ENCODE measurements around the gene KCNJ10. TPM values are rescaled to one million over a fixed set of nuclear protein-coding genes. Genes with fewer than 3 reads are reported as not detected.

Gene KCNJ10
- polyA plus RNA-seq, 1 experiment: not detected

GRCh38 chr1:159957824-159958268 lies 112.1 kb downstream of the KCNJ10 start:
- DNase-seq (ENCODE audit: low read depth, low spot score): no peak
- ChIA-PET POLR2A (interaction anchor here (0.6 kb wide), 1 partner anchor 33 kb away, joined by 6 read pairs; the partner anchor contains the start of gene TAGLN2), CTCF (interaction anchor here (2.4 kb wide), 1 partner anchor 49 kb away, joined by 18 read pairs; no protein-coding TSS in a partner anchor)
- peaks cover 9% of the 10 kb centered on the region for H3K27me3 ChIP-seq (ENCODE audit: control insufficient read depth, insufficient read depth, low read length)
- no peak for TF ChIP-seq CTCF (IDR thresholded peaks at IDR 0.05; ENCODE audit: low read depth, low read length)
- no peaks in the 10 kb centered on the region; the same call in 1 of the 2 replicates for H3K9me3 ChIP-seq (ENCODE audit: control insufficient read depth, insufficient read depth, low read length)
- H3K27ac ChIP-seq (ENCODE audit: low read depth, low read length): no peak overlapping the region
- no peak overlapping the region for H3K4me3 ChIP-seq (ENCODE audit: low read depth, low read length)

GRCh38 chr1:159955456-159955855 lies 114.5 kb downstream of the KCNJ10 start:
- DNase-seq (ENCODE audit: low read depth, low spot score): no peak
- no peaks in the 10 kb centered on the region; the same call in 1 of the 2 replicates for H3K9me3 ChIP-seq (ENCODE audit: control insufficient read depth, insufficient read depth, low read length)
- no peak overlapping the region for H3K4me3 ChIP-seq (ENCODE audit: low read depth, low read length)
- H3K27me3 ChIP-seq (ENCODE audit: control insufficient read depth, insufficient read depth, low read length): peaks cover 20% of the 10 kb centered on the region
- ChIA-PET CTCF (interaction anchor here (1.1 to 8.2 kb wide), 3 partner anchors 51 to 130 kb away, joined by 3 to 81 read pairs (median 4); no protein-coding TSS in a partner anchor), POLR2A (no interaction called here)
- no peak overlapping the region for H3K27ac ChIP-seq (ENCODE audit: low read depth, low read length)
- no peak for TF ChIP-seq CTCF (IDR thresholded peaks at IDR 0.05; ENCODE audit: low read depth, low read length)

- no peak for TF ChIP-seq CTCF (IDR thresholded peaks at IDR 0.05; ENCODE audit: low read depth, low read length)
- Histone ChIP-seq H3K9me3 (ENCODE audit: control insufficient read depth, insufficient read depth, low read length) (no peaks in the 10 kb centered on the region; the same call in 1 of the 2 replicates), H3K27me3 (ENCODE audit: control insufficient read depth, insufficient read depth, low read length) (peaks cover 20% of the 10 kb centered on the region), H3K27ac (ENCODE audit: low read depth, low read length) (no peak within 1 kb of the TSS), H3K4me3 (ENCODE audit: low read depth, low read length) (no peak within 1 kb of the TSS)
- DNase-seq (ENCODE audit: low read depth, low spot score): no peak
- ChIA-PET POLR2A (no interaction called here), CTCF (interaction anchor here (1.3 to 8.2 kb wide), 3 partner anchors 15 to 92 kb away, joined by 3 to 81 read pairs (median 3); no protein-coding TSS in a partner anchor)
Measured at GRCh38 chr1:159953536-159954515, 116.1 kb downstream of the KCNJ10 start, which contains the start of gene SLAMF9. SLAMF9 (minus strand) TSS chr1:159954237; CDS start chr1:159954137, 100 bp downstream.

- no peak for DNase-seq (ENCODE audit: low read depth, low spot score)
- TF ChIP-seq CTCF (IDR thresholded peaks at IDR 0.05; ENCODE audit: low read depth, low read length): no peak
- Histone ChIP-seq H3K27ac (ENCODE audit: low read depth, low read length) (no peak overlapping the region), H3K9me3 (ENCODE audit: control insufficient read depth, insufficient read depth, low read length) (no peaks in the 10 kb centered on the region; the same call in 1 of the 2 replicates), H3K27me3 (ENCODE audit: control insufficient read depth, insufficient read depth, low read length) (peaks cover 18% of the 10 kb centered on the region), H3K4me3 (ENCODE audit: low read depth, low read length) (no peak overlapping the region)
- POLR2A ChIA-PET: no interaction called here
- CTCF ChIA-PET: interaction anchor here (1.3 to 8.2 kb wide), 2 partner anchors 14 to 54 kb away, joined by 3 to 81 read pairs; no protein-coding TSS in a partner anchor
Measured at GRCh38 chr1:159952932-159953331, 117.0 kb downstream of the KCNJ10 start.
